Panc1 (cell line): Measurements from ENCODE around the gene CAMKK2.
"Not testable (repeated sequence)": the region's sequence is repeated elsewhere in the genome, so short reads cannot be mapped to it uniquely, and the experiment has no call there.

Experiments used
- CTCF ChIP-seq: fragments of 450-650 bp; IDR thresholded peaks from 2 replicates; pipeline ENCODE4 v1.5.1; 2017; ENCODE audit warnings: mild to moderate bottlenecking
- POLR2AphosphoS5 ChIP-seq: IDR thresholded peaks from 2 replicates; pipeline ENCODE4 v1.6.1; 2012; ENCODE audit warnings: mild to moderate bottlenecking, low read depth, low read length, moderate library complexity
- REST ChIP-seq, 2 experiments: IDR thresholded peaks; 2 replicates each; pipeline ENCODE4 v1.6.1; 2011 to 2012; ENCODE audit warnings: low read depth in 2 of 2, control low read depth in 1 of 2, low read length in 1 of 2, mild to moderate bottlenecking in 1 of 2, moderate library complexity in 1 of 2; ENCODE audit not compliant: insufficient read depth in 1 of 2
- SIN3A ChIP-seq: IDR thresholded peaks from 2 replicates; pipeline ENCODE4 v1.6.1; 2012; ENCODE audit warnings: low read depth, mild to moderate bottlenecking, low read length, moderate library complexity, borderline replicate concordance; ENCODE audit not compliant: insufficient read depth
- TCF7L2 ChIP-seq: IDR thresholded peaks from 2 replicates; pipeline ENCODE4 v1.6.1; 2011; ENCODE audit warnings: mild to moderate bottlenecking, low read depth, low read length, inconsistent platforms

GRCh38 chr12:121201140-121201539 lies 95.4 kb downstream of the CAMKK2 start:
- not testable (repeated sequence) for TF ChIP-seq POLR2AphosphoS5; CTCF; REST (IDR thresholded peaks at IDR 0.05; ENCODE audit: insufficient read depth in 1 of 2, low read depth in 2 of 2, low read length in 1 of 2); TCF7L2; SIN3A
